Measurements from ENCODE around the gene ENPP6. TPM values are rescaled to one million over a fixed set of nuclear protein-coding genes. Genes with fewer than 3 reads are reported as not detected.

Gene ENPP6
- total RNA-seq, 1 experiment from 2014 or later = not detected

DNA sequence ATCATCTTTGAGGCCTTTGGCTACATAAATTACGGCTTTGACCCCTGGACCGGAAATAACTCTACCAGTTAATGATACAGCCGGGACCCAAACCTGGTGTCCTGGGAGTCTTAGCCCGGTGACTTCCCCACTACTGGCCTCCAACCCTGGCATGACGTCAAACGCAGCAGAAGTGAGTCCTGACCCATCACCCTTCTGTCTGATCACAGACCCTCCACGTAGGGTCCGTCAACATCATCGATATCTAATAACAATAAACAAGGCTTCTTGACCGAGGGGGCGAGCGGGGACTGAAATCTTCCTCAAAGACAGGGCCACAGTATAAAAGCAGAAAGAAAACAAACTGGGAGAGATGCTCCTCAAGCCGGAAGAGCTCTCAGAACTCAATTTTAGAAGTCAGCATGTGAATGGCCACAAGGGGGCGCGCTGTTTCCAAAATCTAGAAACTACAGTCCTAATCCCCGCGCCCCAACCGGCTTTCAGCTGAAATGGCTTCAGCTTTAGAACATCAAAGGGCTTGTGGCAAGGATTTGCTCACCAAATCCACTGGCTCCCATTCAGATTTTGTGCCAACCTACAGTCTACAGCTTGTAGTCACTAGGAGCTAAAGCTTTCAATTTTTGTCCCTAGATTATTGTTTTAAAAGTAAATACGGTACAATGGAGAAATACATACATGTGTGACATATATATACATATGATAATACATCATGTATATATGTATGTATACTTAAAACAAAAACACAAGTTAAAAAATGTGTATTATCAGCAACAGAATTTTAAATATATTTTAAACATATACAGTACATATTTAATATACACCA, 46.4 kb upstream of the ENPP6 start:
- BruUV-seq (replicated peaks) = no TSS peak
- intact Hi-C loops (cut with micrococcal nuclease; ENCODE audit: unreplicated experiment) = loop anchor here (1.0 to 10.0 kb wide), 4 partner anchors 23 to 471 kb away; partner anchors contain the start of genes CASP3, CENPU and PRIMPOL
- Mint-ChIP-seq H3K36me3 (ENCODE audit: insufficient read depth, unreplicated experiment) (no peaks in the 10 kb centered on the region), H3K27me3 (ENCODE audit: insufficient read depth, unreplicated experiment) (peaks cover 3% of the 10 kb centered on the region), H3K4me1 (ENCODE audit: low read depth, unreplicated experiment) (peaks cover 14% of the 10 kb centered on the region), H3K4me3 (ENCODE audit: unreplicated experiment) (peak overlapping the region; percentile 13), H3K27ac (ENCODE audit: unreplicated experiment) (no peak overlapping the region), H3K9me3 (ENCODE audit: unreplicated experiment) (no peaks in the 10 kb centered on the region)
- ChIA-PET CTCF (interaction anchor here (0.5 to 2.0 kb wide), 16 partner anchors 9 to 870 kb away, joined by 3 to 13 read pairs (median 4); partner anchors contain the start of genes CASP3, IRF2 and PRIMPOL), POLR2A (interaction anchor here (0.5 kb wide), 2 partner anchors 273 to 385 kb away, joined by 3 to 5 read pairs; partner anchors contain the start of gene PRIMPOL)
- no peak overlapping the region for H3K4me3 ChIP-seq (ENCODE audit: low read depth, low read length)
- no peaks in the 10 kb centered on the region for H3K9me3 ChIP-seq
- no peaks in the 10 kb centered on the region for H3K36me3 ChIP-seq (ENCODE audit: control insufficient read depth, insufficient read depth, low read length)
- no peaks in the 10 kb centered on the region for H3K4me1 ChIP-seq
- peak; percentile 85 to 86 for DNase-seq
- no peaks in the 10 kb centered on the region for H3K27me3 ChIP-seq (replicated peaks; ENCODE audit: control insufficient read depth, insufficient read depth, low read length)
- TF ChIP-seq, protein P1, sequence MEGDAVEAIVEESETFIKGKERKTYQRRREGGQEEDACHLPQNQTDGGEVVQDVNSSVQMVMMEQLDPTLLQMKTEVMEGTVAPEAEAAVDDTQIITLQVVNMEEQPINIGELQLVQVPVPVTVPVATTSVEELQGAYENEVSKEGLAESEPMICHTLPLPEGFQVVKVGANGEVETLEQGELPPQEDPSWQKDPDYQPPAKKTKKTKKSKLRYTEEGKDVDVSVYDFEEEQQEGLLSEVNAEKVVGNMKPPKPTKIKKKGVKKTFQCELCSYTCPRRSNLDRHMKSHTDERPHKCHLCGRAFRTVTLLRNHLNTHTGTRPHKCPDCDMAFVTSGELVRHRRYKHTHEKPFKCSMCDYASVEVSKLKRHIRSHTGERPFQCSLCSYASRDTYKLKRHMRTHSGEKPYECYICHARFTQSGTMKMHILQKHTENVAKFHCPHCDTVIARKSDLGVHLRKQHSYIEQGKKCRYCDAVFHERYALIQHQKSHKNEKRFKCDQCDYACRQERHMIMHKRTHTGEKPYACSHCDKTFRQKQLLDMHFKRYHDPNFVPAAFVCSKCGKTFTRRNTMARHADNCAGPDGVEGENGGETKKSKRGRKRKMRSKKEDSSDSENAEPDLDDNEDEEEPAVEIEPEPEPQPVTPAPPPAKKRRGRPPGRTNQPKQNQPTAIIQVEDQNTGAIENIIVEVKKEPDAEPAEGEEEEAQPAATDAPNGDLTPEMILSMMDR (IDR thresholded peaks at IDR 0.05; ENCODE audit: insufficient read depth in 1 of 2, low read depth in 1 of 2, low read length in 1 of 2, severe bottlenecking in 1 of 2, unreplicated experiment in 1 of 2) = peak; percentile 81

DNA sequence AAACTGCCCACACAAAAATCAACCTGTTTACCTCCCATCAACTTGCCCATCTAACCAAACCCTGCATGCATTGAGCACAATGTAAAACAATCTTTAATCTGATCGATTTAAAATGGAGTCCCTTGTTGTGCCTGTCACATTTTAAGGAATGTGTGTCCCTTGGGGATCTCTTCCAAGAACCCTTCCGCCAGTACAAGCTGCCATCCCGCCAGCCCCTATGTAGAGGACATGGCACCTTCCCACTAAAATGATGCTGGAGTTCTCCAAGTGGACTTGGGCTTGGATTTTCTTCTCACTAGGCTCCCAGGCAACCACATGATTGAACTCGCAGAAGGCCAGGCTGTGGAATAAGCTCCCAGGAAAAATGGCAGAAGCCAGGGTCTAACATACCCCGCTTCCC, 45.8 kb upstream of the ENPP6 start:
- no TSS peak for BruUV-seq (replicated peaks)
- H3K9me3 ChIP-seq = no peaks in the 10 kb centered on the region
- POLR2A ChIA-PET = no interaction called here
- Mint-ChIP-seq H3K9me3 (ENCODE audit: unreplicated experiment) (no peaks in the 10 kb centered on the region), H3K4me3 (ENCODE audit: unreplicated experiment) (no peak overlapping the region), H3K27ac (ENCODE audit: unreplicated experiment) (no peak overlapping the region), H3K27me3 (ENCODE audit: insufficient read depth, unreplicated experiment) (peaks cover 3% of the 10 kb centered on the region), H3K36me3 (ENCODE audit: insufficient read depth, unreplicated experiment) (no peaks in the 10 kb centered on the region), H3K4me1 (ENCODE audit: low read depth, unreplicated experiment) (peaks cover 14% of the 10 kb centered on the region)
- no peak overlapping the region for H3K4me3 ChIP-seq (ENCODE audit: low read depth, low read length)
- no peaks in the 10 kb centered on the region for H3K36me3 ChIP-seq (ENCODE audit: control insufficient read depth, insufficient read depth, low read length)
- H3K27me3 ChIP-seq (replicated peaks; ENCODE audit: control insufficient read depth, insufficient read depth, low read length) = no peaks in the 10 kb centered on the region
- no peaks in the 10 kb centered on the region for H3K4me1 ChIP-seq
- TF ChIP-seq, protein P1 (IDR thresholded peaks at IDR 0.05; ENCODE audit: insufficient read depth in 1 of 2, low read depth in 1 of 2, low read length in 1 of 2, severe bottlenecking in 1 of 2, unreplicated experiment in 1 of 2) = no peak
- no peak for DNase-seq
- CTCF ChIA-PET = interaction anchor here (0.5 to 2.0 kb wide), 14 partner anchors 8 to 871 kb away, joined by 3 to 13 read pairs (median 4); partner anchors contain the start of genes CASP3 and PRIMPOL
- intact Hi-C loops (cut with micrococcal nuclease; ENCODE audit: unreplicated experiment) = loop anchor here (10.0 kb wide), 1 partner anchor 471 kb away; the partner anchor contains the start of gene CENPU

DNA sequence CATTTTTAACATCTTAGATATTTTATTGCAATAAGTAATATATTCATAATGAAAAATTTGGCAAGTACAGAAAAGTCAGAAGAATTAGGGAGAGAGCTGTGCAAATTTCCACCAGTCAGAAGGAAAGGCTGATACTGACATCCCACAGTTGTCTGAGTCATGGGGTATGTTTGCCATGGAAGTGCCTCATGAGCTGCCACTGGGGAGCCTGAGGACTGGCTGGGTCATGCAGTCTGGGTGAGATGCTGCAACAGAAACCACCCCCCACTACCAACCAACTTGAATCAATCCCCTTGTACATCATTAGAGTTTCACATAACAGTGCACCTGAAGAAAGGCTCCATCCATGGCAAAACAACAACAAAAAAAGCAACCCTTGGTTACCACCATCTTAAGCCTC, 45.2 kb upstream of the ENPP6 start:
- ChIA-PET POLR2A (no interaction called here), CTCF (interaction anchor here (0.5 to 2.0 kb wide), 3 partner anchors 25 to 320 kb away, joined by 3 to 13 read pairs (median 7); no protein-coding TSS in a partner anchor)
- Histone ChIP-seq H3K27me3 (replicated peaks; ENCODE audit: control insufficient read depth, insufficient read depth, low read length) (no peaks in the 10 kb centered on the region), H3K4me1 (no peaks in the 10 kb centered on the region), H3K4me3 (ENCODE audit: low read depth, low read length) (no peak overlapping the region), H3K36me3 (ENCODE audit: control insufficient read depth, insufficient read depth, low read length) (no peaks in the 10 kb centered on the region), H3K9me3 (no peaks in the 10 kb centered on the region)
- H3K4me1 Mint-ChIP-seq (ENCODE audit: low read depth, unreplicated experiment) = peaks cover 13% of the 10 kb centered on the region
- no peak for DNase-seq
- no peak overlapping the region for H3K4me3 Mint-ChIP-seq (ENCODE audit: unreplicated experiment)
- intact Hi-C loops (cut with micrococcal nuclease; ENCODE audit: unreplicated experiment) = loop anchor here (10.0 kb wide), 1 partner anchor 472 kb away; the partner anchor contains the start of gene CENPU
- H3K27me3 Mint-ChIP-seq (ENCODE audit: insufficient read depth, unreplicated experiment) = peaks cover 3% of the 10 kb centered on the region
- H3K36me3 Mint-ChIP-seq (ENCODE audit: insufficient read depth, unreplicated experiment) = no peaks in the 10 kb centered on the region
- BruUV-seq (replicated peaks) = no TSS peak
- H3K9me3 Mint-ChIP-seq (ENCODE audit: unreplicated experiment) = no peaks in the 10 kb centered on the region
- H3K27ac Mint-ChIP-seq (ENCODE audit: unreplicated experiment) = no peak overlapping the region
- TF ChIP-seq, protein P1 (IDR thresholded peaks at IDR 0.05; ENCODE audit: insufficient read depth in 1 of 2, low read depth in 1 of 2, low read length in 1 of 2, severe bottlenecking in 1 of 2, unreplicated experiment in 1 of 2) = no peak
